NCI-H187 (cell line): Measurements from ENCODE around the gene VAPA.

Source experiments
- DNase-seq, 2 experiments: peaks; one replicate each; lab custom pipeline; 2025; lab: John Stamatoyannopoulos, UW

VAPA gene

GRCh38 chr18:9914584-9915290 is 921 bp downstream of the VAPA start:
- no peak for DNase-seq

GRCh38 chr18:9915291-9916076 is 1.7 kb downstream of the VAPA start:
- no peak for DNase-seq

GRCh38 chr18:9916077-9916639 is 2.3 kb downstream of the VAPA start:
- DNase-seq, result no peak

GRCh38 chr18:9916808-9917207 is 3.0 kb downstream of the VAPA start:
- no peak for DNase-seq

- no peak for DNase-seq
Observed at GRCh38 chr18:9918016-9918680, 4.3 kb downstream of the VAPA start.

- no peak for DNase-seq
Observed at GRCh38 chr18:9919564-9920232, 5.9 kb downstream of the VAPA start.

- DNase-seq, result no peak
Observed at GRCh38 chr18:9922592-9923311, 8.9 kb downstream of the VAPA start.

- no peak for DNase-seq
Observed at GRCh38 chr18:9924371-9924943, 10.6 kb downstream of the VAPA start.

GRCh38 chr18:9925369-9925768 is 11.6 kb downstream of the VAPA start:
- no peak for DNase-seq

GRCh38 chr18:9925795-9926194 is 12.0 kb downstream of the VAPA start:
- DNase-seq, result no peak

GRCh38 chr18:9926223-9926894 is 12.5 kb downstream of the VAPA start:
- no peak for DNase-seq

GRCh38 chr18:9926977-9927376 is 13.2 kb downstream of the VAPA start:
- no peak for DNase-seq

GRCh38 chr18:9927392-9928063 is 13.7 kb downstream of the VAPA start:
- no peak for DNase-seq

GRCh38 chr18:9928646-9929259 is 14.9 kb downstream of the VAPA start:
- DNase-seq, result no peak

- DNase-seq, result no peak
Observed at GRCh38 chr18:9930299-9930884, 16.6 kb downstream of the VAPA start.

- DNase-seq, result no peak
Observed at GRCh38 chr18:9931146-9931545, 17.3 kb downstream of the VAPA start.

GRCh38 chr18:9931678-9932077 is 17.9 kb downstream of the VAPA start:
- DNase-seq, result no peak

GRCh38 chr18:9933865-9934264 is 20.0 kb downstream of the VAPA start:
- no peak for DNase-seq

GRCh38 chr18:9934274-9934673 is 20.5 kb downstream of the VAPA start:
- DNase-seq, result no peak
